Neural cell (in vitro differentiated cells): ENCODE data around the gene EIF4A3. TPM values are rescaled to one million over a fixed set of nuclear protein-coding genes. Genes with fewer than 3 reads are reported as not detected.

Source experiments
- H2AFZ ChIP-seq: fragments of 200-600, 300-800 bp; sonication (generic), shearing (Covaris generic); 2 replicates; pipeline ENCODE4 v1.6.0; 2014; ENCODE audit warnings: low read depth, mild to moderate bottlenecking, antibody characterized with exemption, low read length, moderate library complexity
- H3F3A ChIP-seq: fragments of 200-600 bp; shearing (Covaris generic); 2 replicates; pipeline ENCODE4 v1.6.1; 2016; ENCODE audit warnings: mild to moderate bottlenecking, moderate library complexity, mixed read lengths, antibody characterized with exemption, low read length; ENCODE audit not compliant: insufficient read depth, poor library complexity, severe bottlenecking
- H3K27ac ChIP-seq: fragments of 200-600, 300-800 bp; sonication (generic), shearing (Covaris generic); 2 replicates; pipeline ENCODE4 v1.5.1; 2014; ENCODE audit warnings: mild to moderate bottlenecking, low read length, moderate library complexity
- H3K27me3 ChIP-seq: fragments of 300-800, 200-600 bp; sonication (generic), shearing (Covaris generic); 2 replicates; pipeline ENCODE4 v1.6.0; 2014; ENCODE audit warnings: mild to moderate bottlenecking, low read depth, low read length, moderate library complexity; ENCODE audit not compliant: insufficient read depth
- H3K36me3 ChIP-seq: fragments of 300-800, 200-600 bp; sonication (generic), shearing (Covaris generic); 2 replicates; pipeline ENCODE4 v1.5.1; 2014; ENCODE audit warnings: mild to moderate bottlenecking, antibody characterized with exemption, low read length, moderate library complexity; ENCODE audit not compliant: insufficient read depth
- H3K4me2 ChIP-seq: fragments of 300-800, 200-600 bp; sonication (generic), shearing (Covaris generic); 2 replicates; pipeline ENCODE4 v1.6.0; 2014; ENCODE audit warnings: mild to moderate bottlenecking, low read length
- H3K4me3 ChIP-seq: fragments of 300-800, 200-600 bp; sonication (generic), shearing (Covaris generic); 2 replicates; pipeline ENCODE4 v1.5.1; 2014; ENCODE audit warnings: mild to moderate bottlenecking, low read length, moderate library complexity
- H3K79me2 ChIP-seq: fragments of 200-600 bp; shearing (Covaris generic); replicated peaks from 2 replicates; pipeline ENCODE4 v1.6.0; 2014; ENCODE audit warnings: mild to moderate bottlenecking, low read length, moderate library complexity; ENCODE audit not compliant: insufficient read depth
- H3K9ac ChIP-seq: fragments of 300-800, 200-600 bp; sonication (generic), shearing (Covaris generic); 2 replicates; pipeline ENCODE4 v1.6.1; 2016; ENCODE audit warnings: mild to moderate bottlenecking, low read length, mixed read lengths
- H3K9me2 ChIP-seq: fragments of 200-600 bp; shearing (Covaris generic); 2 replicates; pipeline ENCODE4 v1.6.1; 2016; ENCODE audit warnings: mild to moderate bottlenecking, low read length, mixed read lengths; ENCODE audit not compliant: insufficient read depth
- H3K9me3 ChIP-seq: fragments of 200-600, 300-800 bp; sonication (generic), shearing (Covaris generic); 2 replicates; pipeline ENCODE4 v1.6.1; 2016; ENCODE audit warnings: mild to moderate bottlenecking, mixed run types, low read length, moderate library complexity, mixed read lengths
- H4K20me1 ChIP-seq: fragments of 200-600 bp; shearing (Covaris generic); 2 replicates; pipeline ENCODE4 v1.6.1; 2016; ENCODE audit warnings: mild to moderate bottlenecking, mixed run types; ENCODE audit not compliant: insufficient read depth
- EP300 ChIP-seq: fragments of 450-650 bp; conservative IDR thresholded peaks from 2 replicates; pipeline ENCODE4 v1.6.1; 2014; ENCODE audit warnings: antibody characterized with exemption, mild to moderate bottlenecking, moderate library complexity; ENCODE audit not compliant: poor library complexity, severe bottlenecking
- EZH2 ChIP-seq: fragments of 200-600, 300-800 bp; shearing (Covaris generic), sonication (generic); IDR thresholded peaks from 2 replicates; pipeline ENCODE4 v1.6.1; 2014; ENCODE audit warnings: antibody characterized with exemption, low read length, borderline replicate concordance, mild to moderate bottlenecking; ENCODE audit not compliant: insufficient read depth, poor library complexity, severe bottlenecking
- MXI1 ChIP-seq: fragments of 450-650 bp; conservative IDR thresholded peaks from 2 replicates; pipeline ENCODE4 v1.6.1; 2014; ENCODE audit warnings: antibody characterized with exemption, mild to moderate bottlenecking; ENCODE audit not compliant: poor library complexity, severe bottlenecking
- POLR2AphosphoS5 ChIP-seq: IDR thresholded peaks from 2 replicates; pipeline ENCODE4 v1.6.1; 2012
- RAD21 ChIP-seq: fragments of 450-650 bp; conservative IDR thresholded peaks from 2 replicates; pipeline ENCODE4 v1.6.1; 2014; ENCODE audit warnings: antibody characterized with exemption, mild to moderate bottlenecking, moderate library complexity
- SMC3 ChIP-seq: fragments of 450-650 bp; conservative IDR thresholded peaks from 2 replicates; pipeline ENCODE4 v1.6.1; 2014; ENCODE audit warnings: antibody characterized with exemption, mild to moderate bottlenecking, moderate library complexity; ENCODE audit not compliant: poor library complexity
- TAF1 ChIP-seq: IDR thresholded peaks from 2 replicates; pipeline ENCODE4 v1.6.1; 2012; ENCODE audit warnings: low read depth
- polyA plus RNA-seq: library from polyadenylated mRNA; depleted of rRNA; stranded (reverse); fragments of >200 nt; gene quantifications from 2 replicates; pipeline ENCODE4 v1.2.3, GENCODE V29; 2014
- TF ChIP-seq, protein P1 (sequence below): fragments of 450-650 bp; IDR thresholded peaks from 2 replicates; pipeline ENCODE4 v1.5.1; 2014; ENCODE audit warnings: antibody characterized with exemption, mild to moderate bottlenecking, moderate library complexity; ENCODE audit not compliant: poor library complexity, severe bottlenecking
- TF ChIP-seq, protein P2 (sequence below): IDR thresholded peaks from 2 replicates; pipeline ENCODE4 v1.6.1; 2012; ENCODE audit warnings: borderline replicate concordance

Gene EIF4A3
- polyA plus RNA-seq, 1 donor from 2014 or later = 109 TPM

DNA sequence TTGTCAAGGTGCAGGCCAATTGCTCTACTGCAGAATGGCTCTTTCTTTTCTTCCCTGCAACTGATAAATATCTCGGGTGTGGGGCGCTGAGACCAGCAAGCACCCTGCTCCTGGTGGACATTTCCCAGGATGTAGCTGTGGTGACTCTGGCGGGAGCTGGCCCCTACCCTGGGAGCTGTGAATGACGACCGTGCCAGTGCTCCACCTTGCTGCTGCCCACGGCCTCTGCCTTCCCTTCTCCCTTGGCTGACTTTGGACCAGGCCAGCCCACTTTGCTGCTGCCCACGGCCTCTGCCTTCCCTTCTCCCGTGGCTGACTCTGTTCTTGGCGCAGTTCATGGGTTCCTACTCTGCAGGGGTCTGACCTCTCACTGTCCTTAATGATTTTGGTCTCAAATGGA is 39.0 kb upstream of the EIF4A3 start:
- Histone ChIP-seq H3K4me2 (no peak overlapping the region), H4K20me1 (no peaks in the 10 kb centered on the region), H3K36me3 (no peaks in the 10 kb centered on the region), H3K79me2 (no peaks in the 10 kb centered on the region), H3K27ac (no peak overlapping the region), H3K27me3 (no peaks in the 10 kb centered on the region), H3K4me3 (no peak overlapping the region), H3K9me3 (no peaks in the 10 kb centered on the region), H3F3A (no peaks in the 10 kb centered on the region), H3K9ac (no peak overlapping the region), H2AFZ (no peak overlapping the region), H3K9me2 (no peaks in the 10 kb centered on the region)
- TF ChIP-seq TAF1 = no peak
- no peak for TF ChIP-seq POLR2AphosphoS5
- TF ChIP-seq RAD21 = no peak
- TF ChIP-seq, protein P1, sequence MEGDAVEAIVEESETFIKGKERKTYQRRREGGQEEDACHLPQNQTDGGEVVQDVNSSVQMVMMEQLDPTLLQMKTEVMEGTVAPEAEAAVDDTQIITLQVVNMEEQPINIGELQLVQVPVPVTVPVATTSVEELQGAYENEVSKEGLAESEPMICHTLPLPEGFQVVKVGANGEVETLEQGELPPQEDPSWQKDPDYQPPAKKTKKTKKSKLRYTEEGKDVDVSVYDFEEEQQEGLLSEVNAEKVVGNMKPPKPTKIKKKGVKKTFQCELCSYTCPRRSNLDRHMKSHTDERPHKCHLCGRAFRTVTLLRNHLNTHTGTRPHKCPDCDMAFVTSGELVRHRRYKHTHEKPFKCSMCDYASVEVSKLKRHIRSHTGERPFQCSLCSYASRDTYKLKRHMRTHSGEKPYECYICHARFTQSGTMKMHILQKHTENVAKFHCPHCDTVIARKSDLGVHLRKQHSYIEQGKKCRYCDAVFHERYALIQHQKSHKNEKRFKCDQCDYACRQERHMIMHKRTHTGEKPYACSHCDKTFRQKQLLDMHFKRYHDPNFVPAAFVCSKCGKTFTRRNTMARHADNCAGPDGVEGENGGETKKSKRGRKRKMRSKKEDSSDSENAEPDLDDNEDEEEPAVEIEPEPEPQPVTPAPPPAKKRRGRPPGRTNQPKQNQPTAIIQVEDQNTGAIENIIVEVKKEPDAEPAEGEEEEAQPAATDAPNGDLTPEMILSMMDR = no peak
- no peak for TF ChIP-seq EZH2
- TF ChIP-seq, protein P2, sequence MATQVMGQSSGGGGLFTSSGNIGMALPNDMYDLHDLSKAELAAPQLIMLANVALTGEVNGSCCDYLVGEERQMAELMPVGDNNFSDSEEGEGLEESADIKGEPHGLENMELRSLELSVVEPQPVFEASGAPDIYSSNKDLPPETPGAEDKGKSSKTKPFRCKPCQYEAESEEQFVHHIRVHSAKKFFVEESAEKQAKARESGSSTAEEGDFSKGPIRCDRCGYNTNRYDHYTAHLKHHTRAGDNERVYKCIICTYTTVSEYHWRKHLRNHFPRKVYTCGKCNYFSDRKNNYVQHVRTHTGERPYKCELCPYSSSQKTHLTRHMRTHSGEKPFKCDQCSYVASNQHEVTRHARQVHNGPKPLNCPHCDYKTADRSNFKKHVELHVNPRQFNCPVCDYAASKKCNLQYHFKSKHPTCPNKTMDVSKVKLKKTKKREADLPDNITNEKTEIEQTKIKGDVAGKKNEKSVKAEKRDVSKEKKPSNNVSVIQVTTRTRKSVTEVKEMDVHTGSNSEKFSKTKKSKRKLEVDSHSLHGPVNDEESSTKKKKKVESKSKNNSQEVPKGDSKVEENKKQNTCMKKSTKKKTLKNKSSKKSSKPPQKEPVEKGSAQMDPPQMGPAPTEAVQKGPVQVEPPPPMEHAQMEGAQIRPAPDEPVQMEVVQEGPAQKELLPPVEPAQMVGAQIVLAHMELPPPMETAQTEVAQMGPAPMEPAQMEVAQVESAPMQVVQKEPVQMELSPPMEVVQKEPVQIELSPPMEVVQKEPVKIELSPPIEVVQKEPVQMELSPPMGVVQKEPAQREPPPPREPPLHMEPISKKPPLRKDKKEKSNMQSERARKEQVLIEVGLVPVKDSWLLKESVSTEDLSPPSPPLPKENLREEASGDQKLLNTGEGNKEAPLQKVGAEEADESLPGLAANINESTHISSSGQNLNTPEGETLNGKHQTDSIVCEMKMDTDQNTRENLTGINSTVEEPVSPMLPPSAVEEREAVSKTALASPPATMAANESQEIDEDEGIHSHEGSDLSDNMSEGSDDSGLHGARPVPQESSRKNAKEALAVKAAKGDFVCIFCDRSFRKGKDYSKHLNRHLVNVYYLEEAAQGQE = no peak
- no peak for TF ChIP-seq SMC3
- no peak for TF ChIP-seq EP300
- TF ChIP-seq MXI1 = no peak

DNA sequence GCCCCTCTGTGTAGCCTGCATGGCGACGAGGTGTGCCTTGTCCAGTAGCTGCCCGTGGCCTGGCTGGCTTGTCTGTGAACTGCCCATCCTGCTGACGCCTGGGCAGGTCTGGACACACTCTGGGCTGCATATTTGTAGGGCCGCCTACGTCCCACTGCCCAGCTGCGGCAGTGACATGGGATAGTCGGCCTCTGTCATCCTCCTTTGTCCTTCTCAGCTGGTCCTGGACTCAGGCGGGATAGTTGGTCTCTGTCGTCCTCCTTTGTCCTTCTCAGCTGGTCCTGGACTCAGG is 37.4 kb upstream of the EIF4A3 start:
- Histone ChIP-seq H3K9ac (no peak overlapping the region), H3K9me3 (no peaks in the 10 kb centered on the region), H3K4me3 (no peak overlapping the region), H4K20me1 (no peaks in the 10 kb centered on the region), H3K4me2 (no peak overlapping the region), H3F3A (no peaks in the 10 kb centered on the region), H3K36me3 (no peaks in the 10 kb centered on the region), H3K27ac (no peak overlapping the region), H3K27me3 (no peaks in the 10 kb centered on the region), H2AFZ (no peak overlapping the region), H3K79me2 (no peaks in the 10 kb centered on the region), H3K9me2 (no peaks in the 10 kb centered on the region)
- TF ChIP-seq SMC3 (no peak), EP300 (no peak), EZH2 (no peak), MXI1 (no peak)
- TF ChIP-seq, protein P1 = no peak
